CD4-positive, alpha-beta T cell treated with Interleukin-4 for 1 hour (primary cell): ENCODE measurements around the gene SAYSD1.

ENCODE experiments used
- DNase-seq, 2 donors: peaks; one replicate each; pipeline ENCODE4 v3.0.0-alpha.2; 2020 to 2022

Gene SAYSD1

GRCh38 chr6:39056191-39056590 lies 58.8 kb downstream of the SAYSD1 start:
- DNase-seq = no peak

- no peak for DNase-seq
These were observed 59.3 kb downstream of the SAYSD1 start for GRCh38 chr6:39055661-39056060.

GRCh38 chr6:39054577-39055142 lies 60.3 kb downstream of the SAYSD1 start:
- no peak for DNase-seq
